IMR-90 (cell line): ENCODE results near the gene SYNE2. TPM values are rescaled to one million over a fixed set of nuclear protein-coding genes. Genes with fewer than 3 reads are reported as not detected.

Source experiments
- ATAC-seq: fragments of 200-7000 bp; cut with Tn5 transposase; 2 replicates; pipeline ENCODE4 v1.9.1; 2020; ENCODE audit warnings: low read depth, mild to moderate bottlenecking, moderate library complexity
- BruUV-seq: library from RNA; stranded (reverse); fragments of 400-500 nt; replicated peaks from 2 replicates; lab custom pipeline; 2021; lab: Mats Ljungman, UMichigan
- CTCF ChIA-PET: fragments of 300-600 bp; formaldehyde crosslinking; extraction: SDS; loops from one replicate; lab custom pipeline; 2021; ENCODE audit warnings: antibody characterized with exemption; lab: Yijun Ruan, JAX
- POLR2A ChIA-PET: fragments of 300-600 bp; sonication (Branson Sonifier 250); formaldehyde crosslinking; loops from one replicate; lab custom pipeline; 2022; ENCODE audit warnings: antibody characterized with exemption; ENCODE audit not compliant: unreplicated experiment; lab: Charles Lee
- DNase-seq: peaks from one replicate; pipeline ENCODE4 v3.0.0; 2013
- H2AFZ ChIP-seq: replicated peaks from 2 replicates; pipeline ENCODE3; 2013; ENCODE audit warnings: low read length, mild to moderate bottlenecking; ENCODE audit not compliant: poor library complexity
- H2AK5ac ChIP-seq: 2 replicates; pipeline ENCODE4 v1.6.1; 2013; ENCODE audit warnings: low read depth, low read length, inconsistent platforms
- H2AK9ac ChIP-seq: replicated peaks from 2 replicates; pipeline ENCODE3; 2013; ENCODE audit warnings: mild to moderate bottlenecking, low read depth, low read length, moderate library complexity; ENCODE audit not compliant: poor library complexity
- H2BK120ac ChIP-seq: 2 replicates; pipeline ENCODE4 v1.6.1; 2013; ENCODE audit warnings: low read depth, low read length, inconsistent platforms
- H2BK15ac ChIP-seq: 3 replicates; pipeline ENCODE4 v1.6.1; 2013; ENCODE audit warnings: low read depth, low read length, inconsistent platforms
- H2BK20ac ChIP-seq: 2 replicates; pipeline ENCODE4 v1.6.1; 2013; ENCODE audit warnings: low read depth, mild to moderate bottlenecking, inconsistent platforms, low read length, moderate library complexity
- H2BK5ac ChIP-seq: 2 replicates; pipeline ENCODE4 v1.6.1; 2013; ENCODE audit warnings: mild to moderate bottlenecking, low read depth, low read length, inconsistent platforms; ENCODE audit not compliant: poor library complexity, severe bottlenecking
- H3K14ac ChIP-seq: replicated peaks from 2 replicates; pipeline ENCODE4 v1.6.1; 2013; ENCODE audit warnings: low read depth, low read length, inconsistent platforms
- H3K18ac ChIP-seq: 2 replicates; pipeline ENCODE4 v1.6.1; 2013; ENCODE audit warnings: low read depth, low read length, control low read depth
- H3K23ac ChIP-seq: 2 replicates; pipeline ENCODE4 v1.6.1; 2013; ENCODE audit warnings: low read depth, low read length, inconsistent platforms
- H3K27ac ChIP-seq: 2 replicates; pipeline ENCODE4 v1.5.1; 2013; ENCODE audit warnings: mild to moderate bottlenecking, control low read depth, low read length; ENCODE audit not compliant: insufficient read depth
- H3K27me3 ChIP-seq: 2 replicates; pipeline ENCODE4 v1.6.1; 2013; ENCODE audit warnings: low read length; ENCODE audit not compliant: control insufficient read depth, insufficient read depth
- H3K36me3 ChIP-seq: 2 replicates; pipeline ENCODE4 v1.6.1; 2013; ENCODE audit warnings: low read length, mixed read lengths; ENCODE audit not compliant: control insufficient read depth, insufficient read depth
- H3K4ac ChIP-seq: 2 replicates; pipeline ENCODE4 v1.6.1; 2013; ENCODE audit warnings: low read depth, low read length, inconsistent platforms
- H3K4me1 ChIP-seq: 2 replicates; pipeline ENCODE4 v1.6.1; 2013; ENCODE audit warnings: low read length, mixed read lengths; ENCODE audit not compliant: control insufficient read depth, insufficient read depth
- H3K4me2 ChIP-seq: 2 replicates; pipeline ENCODE4 v1.6.1; 2013; ENCODE audit warnings: low read depth, mild to moderate bottlenecking, control low read depth, low read length, moderate library complexity
- H3K4me3 ChIP-seq: 2 replicates; pipeline ENCODE4 v1.5.1; 2013; ENCODE audit warnings: low read depth, mild to moderate bottlenecking, control low read depth, low read length, moderate library complexity; ENCODE audit not compliant: insufficient read depth
- H3K56ac ChIP-seq: 2 replicates; pipeline ENCODE4 v1.6.1; 2013; ENCODE audit warnings: low read length, inconsistent platforms; ENCODE audit not compliant: insufficient read depth; ENCODE audit errors: extremely low read depth
- H3K79me1 ChIP-seq, 2 experiments: 2 replicates each; pipeline ENCODE4 v1.6.1; 2013; ENCODE audit warnings: low read length in 2 of 2, inconsistent platforms in 1 of 2, low read depth in 1 of 2
- H3K9ac ChIP-seq: 2 replicates; pipeline ENCODE4 v1.6.1; 2013; ENCODE audit warnings: low read depth, low read length, control low read depth
- H3K9me1 ChIP-seq: 2 replicates; pipeline ENCODE4 v1.6.1; 2013; ENCODE audit warnings: low read length, inconsistent platforms; ENCODE audit not compliant: insufficient read depth
- H3K9me3 ChIP-seq: 2 replicates; pipeline ENCODE4 v1.6.1; 2013; ENCODE audit warnings: low read length; ENCODE audit not compliant: control insufficient read depth, insufficient read depth
- H4K20me1 ChIP-seq: 2 replicates; pipeline ENCODE4 v1.6.1; 2013; ENCODE audit warnings: low read length, inconsistent platforms; ENCODE audit not compliant: insufficient read depth
- H4K5ac ChIP-seq: 2 replicates; pipeline ENCODE4 v1.6.1; 2013; ENCODE audit warnings: mild to moderate bottlenecking, low read depth, low read length, control low read depth
- H4K8ac ChIP-seq, 2 experiments: 2 replicates each; pipeline ENCODE4 v1.6.1; 2013; ENCODE audit warnings: low read depth in 2 of 2, low read length in 2 of 2, control low read depth in 1 of 2, inconsistent platforms in 1 of 2
- H4K91ac ChIP-seq: 2 replicates; pipeline ENCODE4 v1.6.1; 2013; ENCODE audit warnings: low read depth, low read length, inconsistent platforms; ENCODE audit not compliant: insufficient read depth
- MAFK ChIP-seq: IDR thresholded peaks from 2 replicates; pipeline ENCODE4 v1.6.1; 2012; ENCODE audit warnings: low read depth, low read length, improper control_type of control experiment
- NFE2L2 ChIP-seq: fragments of 150-350 bp; IDR thresholded peaks from 2 replicates; pipeline ENCODE4 v1.6.1; 2016; ENCODE audit warnings: low read depth, mild to moderate bottlenecking, low read length
- POLR2A ChIP-seq: IDR thresholded peaks from 2 replicates; pipeline ENCODE4 v1.6.1; 2012; ENCODE audit warnings: mild to moderate bottlenecking, low read depth, low read length
- WGBS, 2 experiments: methylation state at CpG; one replicate each; pipeline versions ENCODE4 v1.1.5 to v1.1.7; 2013; ENCODE audit warnings: missing lambda C conversion rate in 2 of 2; ENCODE audit not compliant: insufficient read length in 1 of 2; ENCODE audit errors: extremely low coverage in 2 of 2; 5-methylcytosine and 5-hydroxymethylcytosine counted together
- dilution Hi-C: fragments of 300-500 bp; cut with HindIII; formaldehyde crosslinking; loops from one replicate; pipeline ENCODE4 v1.14.3; 2018; ENCODE audit warnings: low sequenced_read_pairs; ENCODE audit not compliant: unreplicated experiment
- in situ Hi-C: fragments of 300-500 bp; cut with MboI; formaldehyde crosslinking; loops from 3 replicates; pipeline ENCODE4 v1.14.3; 2019; ENCODE audit warnings: low sequenced_read_pairs, inconsistent platforms, mixed read lengths
- intact Hi-C: fragments of 100-400 bp; cut with micrococcal nuclease; formaldehyde crosslinking; loops from 2 replicates; pipeline ENCODE4 v1.10.0; 2022
- polyA plus RNA-seq, 3 experiments: library from polyadenylated mRNA; depleted of rRNA; stranded (reverse); fragments of >200 nt; gene quantifications; 2 replicates each; pipeline ENCODE4 v1.2.3, GENCODE V29; 2012; ENCODE audit warnings: low replicate concordance in 1 of 3
- total RNA-seq: library from RNA; depleted of rRNA; stranded (reverse); fragments of >200 nt; gene quantifications from 2 replicates; pipeline ENCODE4 v1.2.3, GENCODE V29; 2012

Gene SYNE2
- total and polyA plus RNA-seq, 2 of the 4 experiments (the other 2 are of a cell fraction), result 5.2 to 28.9 TPM

- TF ChIP-seq MAFK (no peak), POLR2A (no peak)
These were observed 382.3 kb downstream of the SYNE2 start (continued) for GRCh38 chr14:64234877-64235651.

- no peak overlapping the region for H3K9ac ChIP-seq
- H2BK15ac ChIP-seq, result no peak overlapping the region
- no peak overlapping the region for H2BK5ac ChIP-seq
- DNase-seq (no peak), ATAC-seq (no peak)
- no peak for TF ChIP-seq NFE2L2
- no peak overlapping the region for H4K91ac ChIP-seq
- no peak overlapping the region for H2AK9ac ChIP-seq
- H3K4ac ChIP-seq, result no peak overlapping the region
- no peaks in the 10 kb centered on the region for H3K79me1 ChIP-seq
- no peak overlapping the region for H2AFZ ChIP-seq
- ChIA-PET CTCF (no interaction called here), POLR2A (no interaction called here)
- H3K18ac ChIP-seq, result no peak overlapping the region
- H3K9me1 ChIP-seq, result peaks cover 19% of the 10 kb centered on the region
- no peak overlapping the region for H2BK120ac ChIP-seq
- H3K4me2 ChIP-seq, result no peak overlapping the region
- intact Hi-C loops (no loop called here), dilution Hi-C loops (no loop called here), in situ Hi-C loops (no loop called here)
- WGBS, 2 experiments, result 79% methylated on average over 8 of the region's 13 CpGs; no CpG with 5 or more reads in 1 of the 2 experiments
- H4K5ac ChIP-seq, result no peak overlapping the region
- H4K20me1 ChIP-seq, result peaks cover 4% of the 10 kb centered on the region; the same call in 1 of the 2 replicates
- H3K4me3 ChIP-seq, result no peak overlapping the region
- no peaks in the 10 kb centered on the region; the same call in 1 of the 2 replicates for H3K27me3 ChIP-seq
- H3K36me3 ChIP-seq, result no peaks in the 10 kb centered on the region
- H3K4me1 ChIP-seq, result peaks cover 19% of the 10 kb centered on the region
- no peak overlapping the region for H3K56ac ChIP-seq
- H3K9me3 ChIP-seq, result no peaks in the 10 kb centered on the region
- no peak overlapping the region for H3K23ac ChIP-seq
- BruUV-seq, result no TSS peak
- no peak overlapping the region for H3K27ac ChIP-seq
- H2AK5ac ChIP-seq, result no peak overlapping the region
- 0 out of 2 replicates have a peak overlapping the region, but pooled peaks have one; percentile 20 for H2BK20ac ChIP-seq
- 0 out of 2 replicates have a peak overlapping the region, but pooled peaks have one; percentile 28 for H3K14ac ChIP-seq
- no peak overlapping the region for H4K8ac ChIP-seq
These were observed 383.1 kb downstream of the SYNE2 start for GRCh38 chr14:64235652-64236640.
